HG02852 (cell line): ENCODE measurements around the gene TEKTIP1.
"Not testable (repeated sequence)": the region's sequence is repeated elsewhere in the genome, so short reads cannot be mapped to it uniquely, and the experiment has no call there.

Experiments used
- ATAC-seq: cut with Tn5 transposase; IDR thresholded peaks from one replicate; pipeline ENCODE4 v1.9.1; 2021; ENCODE audit warnings: mild to moderate bottlenecking, moderate library complexity; ENCODE audit not compliant: unreplicated experiment

Gene TEKTIP1

GRCh38 chr19:3507371-3508120 lies 31.4 kb upstream of the TEKTIP1 start:
- ATAC-seq: no peak

GRCh38 chr19:3508121-3508661 lies 30.8 kb upstream of the TEKTIP1 start:
- not testable (repeated sequence) for ATAC-seq

- ATAC-seq: no peak
Measured at GRCh38 chr19:3508771-3509535, 30.0 kb upstream of the TEKTIP1 start.

GRCh38 chr19:3509566-3509989 lies 29.4 kb upstream of the TEKTIP1 start:
- no peak for ATAC-seq

- ATAC-seq: no peak
Measured at GRCh38 chr19:3510727-3511126, 28.2 kb upstream of the TEKTIP1 start.

- ATAC-seq: no peak
Measured at GRCh38 chr19:3511506-3512251, 27.3 kb upstream of the TEKTIP1 start.

- ATAC-seq: no peak
Measured at GRCh38 chr19:3512562-3513228, 26.3 kb upstream of the TEKTIP1 start.

GRCh38 chr19:3513229-3514140 lies 25.5 kb upstream of the TEKTIP1 start:
- no peak for ATAC-seq

- ATAC-seq: no peak
Measured at GRCh38 chr19:3514930-3515329, 24.0 kb upstream of the TEKTIP1 start.

- ATAC-seq: no peak
Measured at GRCh38 chr19:3515891-3516422, 23.0 kb upstream of the TEKTIP1 start.

- ATAC-seq: no peak
Measured at GRCh38 chr19:3516675-3517207, 22.2 kb upstream of the TEKTIP1 start.

- ATAC-seq: no peak
Measured at GRCh38 chr19:3517638-3518037, 21.3 kb upstream of the TEKTIP1 start.

GRCh38 chr19:3518255-3518654 lies 20.7 kb upstream of the TEKTIP1 start:
- no peak for ATAC-seq

GRCh38 chr19:3518659-3519058 lies 20.3 kb upstream of the TEKTIP1 start:
- ATAC-seq: no peak

- no peak for ATAC-seq
Measured at GRCh38 chr19:3519126-3519525, 19.8 kb upstream of the TEKTIP1 start.

- no peak for ATAC-seq
Measured at GRCh38 chr19:3520166-3521103, 18.5 kb upstream of the TEKTIP1 start.

GRCh38 chr19:3521104-3521445 lies 17.9 kb upstream of the TEKTIP1 start:
- no peak for ATAC-seq
